ENCODE results near the gene SP7. TPM values are rescaled to one million over a fixed set of nuclear protein-coding genes. Genes with fewer than 3 reads are reported as not detected.

SP7 gene
- total RNA-seq, 1 donor from 2014 or later: 0.27 TPM

DNA sequence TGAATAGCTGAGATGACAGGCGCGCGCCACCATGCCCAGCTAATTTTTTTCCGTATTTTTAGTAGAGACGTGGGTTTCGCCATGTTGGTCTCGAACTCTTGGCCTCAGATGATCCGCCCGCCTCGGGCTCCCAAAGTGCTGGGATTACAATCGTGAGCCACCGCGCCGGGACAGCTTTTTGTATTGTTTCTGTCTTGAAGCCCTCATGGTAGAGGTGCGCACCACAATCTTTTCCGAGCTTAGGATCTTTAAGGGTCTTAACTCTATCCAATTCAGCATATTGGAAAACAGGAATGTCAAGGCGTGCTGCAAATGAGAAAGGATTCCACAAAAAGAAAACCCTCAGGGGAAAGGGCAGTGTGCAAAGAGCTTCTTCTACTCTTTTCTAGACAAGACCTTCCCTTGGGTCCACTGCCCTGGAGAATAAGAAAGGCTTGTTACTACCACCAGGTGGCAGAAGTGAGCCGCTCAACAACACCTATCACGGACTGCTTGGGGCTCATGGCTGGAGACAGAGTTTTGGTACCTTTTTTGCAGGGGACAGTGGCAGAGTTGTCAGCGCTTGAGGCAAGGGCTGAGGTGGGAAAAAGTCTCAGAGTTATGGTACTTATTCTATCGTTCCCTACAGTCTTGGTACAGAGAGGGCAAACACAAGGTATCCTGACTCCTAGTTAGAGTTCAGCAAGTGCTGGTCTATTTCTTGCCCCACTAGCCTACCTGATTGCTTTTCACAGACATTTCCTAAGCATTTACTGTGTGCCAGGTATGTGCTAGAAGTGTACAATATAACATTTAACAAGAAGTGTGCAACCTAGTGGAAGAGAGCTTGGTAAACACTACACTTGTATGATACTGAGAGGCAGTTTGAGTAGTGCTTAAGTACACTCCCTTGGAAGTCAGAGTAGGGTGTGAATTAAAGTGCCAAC is 16.4 kb upstream of the SP7 start:
- DNase-seq (ENCODE audit: low spot score in 2 of 2, unreplicated experiment in 2 of 2): peak; percentile 59 to 85
- TF ChIP-seq, protein P1, sequence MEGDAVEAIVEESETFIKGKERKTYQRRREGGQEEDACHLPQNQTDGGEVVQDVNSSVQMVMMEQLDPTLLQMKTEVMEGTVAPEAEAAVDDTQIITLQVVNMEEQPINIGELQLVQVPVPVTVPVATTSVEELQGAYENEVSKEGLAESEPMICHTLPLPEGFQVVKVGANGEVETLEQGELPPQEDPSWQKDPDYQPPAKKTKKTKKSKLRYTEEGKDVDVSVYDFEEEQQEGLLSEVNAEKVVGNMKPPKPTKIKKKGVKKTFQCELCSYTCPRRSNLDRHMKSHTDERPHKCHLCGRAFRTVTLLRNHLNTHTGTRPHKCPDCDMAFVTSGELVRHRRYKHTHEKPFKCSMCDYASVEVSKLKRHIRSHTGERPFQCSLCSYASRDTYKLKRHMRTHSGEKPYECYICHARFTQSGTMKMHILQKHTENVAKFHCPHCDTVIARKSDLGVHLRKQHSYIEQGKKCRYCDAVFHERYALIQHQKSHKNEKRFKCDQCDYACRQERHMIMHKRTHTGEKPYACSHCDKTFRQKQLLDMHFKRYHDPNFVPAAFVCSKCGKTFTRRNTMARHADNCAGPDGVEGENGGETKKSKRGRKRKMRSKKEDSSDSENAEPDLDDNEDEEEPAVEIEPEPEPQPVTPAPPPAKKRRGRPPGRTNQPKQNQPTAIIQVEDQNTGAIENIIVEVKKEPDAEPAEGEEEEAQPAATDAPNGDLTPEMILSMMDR (IDR thresholded peaks at IDR 0.05; ENCODE audit: unreplicated experiment): peak; percentile 92
- Mint-ChIP-seq H3K27me3 (ENCODE audit: low read depth) (no peaks in the 10 kb centered on the region), H3K27ac (peak overlapping the region; percentile 2), H3K36me3 (no peaks in the 10 kb centered on the region), H3K4me3 (no peak overlapping the region), H3K9me3 (no peaks in the 10 kb centered on the region), H3K4me1 (peaks cover 7% of the 10 kb centered on the region)

DNA sequence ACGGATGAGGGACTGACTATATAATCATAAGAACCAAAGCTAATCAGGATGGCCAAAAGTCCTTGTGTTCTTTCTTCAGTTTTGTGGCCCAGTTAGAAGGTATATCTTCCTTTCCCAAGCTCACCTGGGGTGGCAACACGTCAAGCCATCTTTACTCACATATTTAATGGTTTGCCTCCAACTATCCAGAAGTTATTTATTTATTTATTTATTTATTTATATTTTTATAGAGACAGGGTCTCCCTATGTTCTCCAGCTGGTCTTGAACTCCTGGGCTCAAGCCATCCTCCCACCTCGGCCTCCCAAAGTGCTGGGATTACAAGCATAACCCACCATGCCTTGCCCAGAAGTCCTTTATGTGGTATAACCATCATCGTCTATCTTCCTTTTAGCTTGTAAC is 11.8 kb upstream of the SP7 start:
- Mint-ChIP-seq H3K36me3 (no peaks in the 10 kb centered on the region), H3K27me3 (ENCODE audit: low read depth) (no peaks in the 10 kb centered on the region), H3K27ac (no peak overlapping the region), H3K4me3 (no peak overlapping the region), H3K4me1 (peaks cover 22% of the 10 kb centered on the region), H3K9me3 (no peaks in the 10 kb centered on the region)
- TF ChIP-seq, protein P1 (IDR thresholded peaks at IDR 0.05; ENCODE audit: unreplicated experiment): no peak
- no peak for DNase-seq (ENCODE audit: low spot score in 2 of 2, unreplicated experiment in 2 of 2)

DNA sequence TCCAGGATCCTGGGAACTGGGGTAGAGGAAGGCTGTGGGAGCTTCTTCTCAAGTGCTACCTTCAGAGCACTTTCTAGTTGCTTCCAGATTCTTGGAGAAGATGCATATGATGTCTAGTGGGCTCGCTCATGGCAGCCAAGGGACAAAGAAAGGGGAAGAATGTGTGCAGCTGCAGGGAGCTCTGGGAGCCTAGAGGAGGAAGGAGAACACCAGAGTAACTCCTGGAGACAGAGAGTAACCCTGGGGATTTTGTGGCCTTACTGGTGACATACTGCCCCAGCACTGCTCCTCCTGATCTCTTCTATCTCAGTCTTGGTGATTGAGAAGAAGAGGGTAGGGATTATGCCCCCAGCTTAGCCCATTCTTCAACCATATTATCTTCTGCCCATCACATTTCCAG is 10.3 kb upstream of the SP7 start:
- Mint-ChIP-seq H3K4me3 (no peak overlapping the region), H3K27me3 (ENCODE audit: low read depth) (no peaks in the 10 kb centered on the region), H3K4me1 (peaks cover 18% of the 10 kb centered on the region), H3K9me3 (no peaks in the 10 kb centered on the region), H3K27ac (peak overlapping the region; percentile 27), H3K36me3 (no peaks in the 10 kb centered on the region)
- no peak for DNase-seq (ENCODE audit: low spot score in 2 of 2, unreplicated experiment in 2 of 2)
- TF ChIP-seq, protein P1 (IDR thresholded peaks at IDR 0.05; ENCODE audit: unreplicated experiment): no peak

DNA sequence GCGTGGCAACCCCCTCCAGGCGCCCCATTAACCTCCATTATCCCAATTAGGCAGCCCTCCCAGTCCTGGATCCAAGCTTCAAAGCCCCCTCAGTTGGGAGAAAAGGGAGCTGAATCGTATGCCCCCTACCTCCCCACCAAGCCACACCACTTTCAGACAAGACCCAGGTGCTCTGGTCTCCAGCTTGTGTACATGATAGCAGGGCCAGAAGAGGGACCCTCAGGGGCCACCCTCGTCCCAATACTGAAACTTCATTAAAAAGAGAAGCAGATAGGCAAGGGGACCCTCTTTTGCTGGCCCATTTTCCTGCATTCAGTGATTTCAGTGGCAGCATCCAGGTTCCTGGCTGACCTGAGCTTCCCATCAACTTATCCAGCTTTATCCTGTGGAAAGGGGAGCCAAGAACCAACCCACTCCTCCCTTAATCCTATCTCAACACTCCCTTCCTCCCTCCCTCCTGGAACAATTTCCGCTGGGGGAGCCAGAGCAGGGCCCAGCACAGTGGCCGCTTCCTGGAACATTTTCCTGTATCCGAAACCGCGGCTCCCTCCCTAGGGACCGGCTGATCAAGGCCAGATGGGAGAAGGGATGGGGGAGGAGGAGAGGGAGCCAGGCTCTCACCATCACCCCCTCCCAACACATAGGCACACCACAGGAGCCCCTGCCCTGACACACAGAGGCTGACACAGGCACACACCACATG is 9.5 kb upstream of the SP7 start:
- TF ChIP-seq, protein P1 (IDR thresholded peaks at IDR 0.05; ENCODE audit: unreplicated experiment): no peak
- Mint-ChIP-seq H3K27ac (peak overlapping the region; percentile 96), H3K36me3 (no peaks in the 10 kb centered on the region), H3K4me1 (peaks cover 18% of the 10 kb centered on the region), H3K27me3 (ENCODE audit: low read depth) (peaks cover 5% of the 10 kb centered on the region), H3K9me3 (no peaks in the 10 kb centered on the region), H3K4me3 (peak overlapping the region; percentile 97)
- no peak for DNase-seq (ENCODE audit: low spot score in 2 of 2, unreplicated experiment in 2 of 2)

DNA sequence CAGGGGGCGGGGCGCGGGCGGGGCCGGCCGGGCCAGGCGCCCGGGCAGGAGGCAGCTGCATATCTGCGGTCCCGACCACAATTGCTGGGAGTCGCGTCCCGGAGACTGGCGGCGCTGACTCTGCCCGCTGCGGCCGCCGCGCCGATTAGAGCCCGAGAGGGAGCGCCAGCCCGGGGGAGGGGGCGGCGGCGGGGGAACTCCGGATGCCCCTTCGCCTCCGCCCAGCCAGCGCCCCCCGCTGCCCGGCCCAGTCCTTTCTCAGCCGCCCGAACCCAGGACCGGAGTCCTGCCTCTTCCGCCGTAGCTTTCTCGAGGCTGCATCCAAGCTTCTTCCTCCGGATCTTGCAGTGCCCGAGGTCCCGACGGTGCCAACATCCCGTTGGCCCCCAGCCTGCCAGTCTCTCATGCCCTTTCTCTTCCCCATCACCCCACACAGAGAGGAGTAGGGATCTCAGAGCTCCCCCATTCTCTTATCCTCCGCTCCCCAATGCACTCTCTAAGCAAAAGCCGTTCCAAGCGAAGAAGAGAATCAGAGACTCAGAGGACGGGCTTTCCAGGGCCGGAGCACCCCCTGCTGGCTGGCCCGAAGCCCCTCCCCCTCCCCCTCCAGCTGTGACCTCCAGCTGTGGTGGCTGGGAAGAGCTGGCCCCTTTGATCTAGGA is 8.8 kb upstream of the SP7 start:
- H3K27ac Mint-ChIP-seq: peak overlapping the region; percentile 96
- TF ChIP-seq, protein P1 (IDR thresholded peaks at IDR 0.05; ENCODE audit: unreplicated experiment): peak; percentile 26
- H3K4me1 Mint-ChIP-seq: peaks cover 18% of the 10 kb centered on the region
- peaks cover 8% of the 10 kb centered on the region for H3K27me3 Mint-ChIP-seq (ENCODE audit: low read depth)
- no peaks in the 10 kb centered on the region for H3K9me3 Mint-ChIP-seq
- no peaks in the 10 kb centered on the region for H3K36me3 Mint-ChIP-seq
- peak; percentile 38 to 72 for DNase-seq (ENCODE audit: low spot score in 2 of 2, unreplicated experiment in 2 of 2)
- H3K4me3 Mint-ChIP-seq: peak overlapping the region; percentile 97

Data from mesothelial cell of epicardium (in vitro differentiated cells).